Stimulated activated CD4-positive, alpha-beta T cell treated with anti-CD3 and anti-CD28 coated beads, Interleukin-15, amount 100 ng/mL, for 24 hours (primary cell): ENCODE results near the gene OXER1.
"Not testable (repeated sequence)": the region's sequence is repeated elsewhere in the genome, so short reads cannot be mapped to it uniquely, and the experiment has no call there.

Experiments used
- DNase-seq: peaks from one replicate; pipeline ENCODE4 v3.0.0-alpha.2; 2020

The OXER1 gene

DNA sequence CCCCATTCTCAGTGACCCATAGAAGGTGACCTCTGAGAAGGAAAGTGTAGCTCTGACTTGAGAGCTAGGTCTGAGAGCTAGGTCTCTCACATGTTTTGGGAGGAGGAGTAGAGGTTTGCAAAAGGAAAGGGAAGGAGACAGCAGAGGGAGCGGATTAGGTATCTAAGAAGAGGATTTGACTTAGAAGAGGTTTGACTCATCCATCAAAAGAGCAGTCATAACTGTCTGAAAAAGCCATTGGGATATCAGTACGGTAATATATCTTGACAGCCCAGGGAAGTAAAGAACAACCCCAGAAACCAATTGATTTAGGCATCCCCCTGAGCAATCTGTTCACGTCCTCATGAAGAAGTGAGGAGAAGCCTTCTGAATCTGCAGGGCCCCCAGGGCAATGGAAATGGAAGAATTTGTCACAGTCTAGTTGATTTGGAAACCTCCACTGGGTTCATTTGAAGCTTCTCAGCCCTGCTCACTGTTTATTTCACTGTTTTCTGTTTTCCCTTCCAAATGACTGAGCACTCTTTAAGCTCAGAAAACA is 19.3 kb downstream of the OXER1 start:
- DNase-seq, result no peak

- DNase-seq, result no peak
Observed at GRCh38 chr2:42743659-42743990, 20.3 kb downstream of the OXER1 start.

GRCh38 chr2:42742740-42743658 is 20.9 kb downstream of the OXER1 start:
- DNase-seq, result no peak

DNA sequence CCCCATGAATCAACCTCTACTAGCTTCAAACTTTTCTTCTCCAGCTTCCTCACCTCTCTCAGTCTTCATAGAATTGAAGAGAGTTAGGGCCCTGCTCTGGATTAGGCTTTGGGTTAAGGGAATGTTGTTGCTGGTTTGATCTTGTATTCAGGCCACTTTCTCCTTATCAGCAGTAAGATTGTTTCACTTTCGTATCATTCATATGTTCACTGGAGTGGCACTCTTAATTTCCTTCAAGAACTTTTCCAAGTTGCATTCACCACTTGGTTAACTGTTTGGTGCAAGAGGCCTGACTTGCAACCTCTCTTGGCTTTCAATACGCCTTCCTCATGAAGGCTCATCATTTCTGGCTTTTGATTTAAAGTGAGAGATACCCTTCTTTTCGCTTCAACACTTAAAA is 22.8 kb downstream of the OXER1 start:
- no peak for DNase-seq

DNA sequence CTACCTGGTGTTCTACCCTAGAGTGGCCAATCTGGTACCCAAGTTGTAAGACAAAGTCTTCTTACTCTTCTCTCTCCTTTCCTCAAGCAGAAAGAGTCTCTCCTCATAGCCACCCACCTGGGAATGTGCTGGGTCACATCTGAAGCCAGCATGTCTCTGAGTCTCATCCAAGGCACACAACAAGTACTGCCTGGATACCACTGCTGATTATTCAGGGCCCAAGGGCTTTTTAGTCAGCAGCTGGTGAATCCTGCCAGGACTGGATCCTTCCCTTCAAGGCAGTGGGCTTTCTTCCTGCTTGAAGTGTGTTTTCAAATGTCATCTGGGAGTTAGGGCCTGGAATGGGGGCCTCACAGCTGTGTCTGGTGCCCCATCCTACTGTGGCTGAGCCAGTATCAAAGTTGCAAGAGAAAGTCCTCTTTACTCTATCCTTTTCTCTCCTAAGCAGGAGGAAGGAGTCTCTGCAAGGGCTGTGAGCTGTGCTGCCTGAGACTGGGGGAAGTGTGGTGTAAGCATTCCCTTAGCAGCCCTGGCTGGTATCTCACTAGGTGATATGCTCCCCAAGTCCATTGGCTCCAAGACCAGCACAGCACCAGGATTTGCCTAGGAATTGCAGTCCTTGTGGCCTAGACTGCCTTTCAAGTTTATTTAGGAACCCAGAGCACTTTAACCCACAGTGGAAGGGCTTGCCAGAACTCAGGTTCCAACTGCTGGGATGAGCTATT is 27.2 kb downstream of the OXER1 start:
- no peak for DNase-seq

GRCh38 chr2:42733852-42734251 is 30.1 kb downstream of the OXER1 start:
- DNase-seq, result no peak

DNA sequence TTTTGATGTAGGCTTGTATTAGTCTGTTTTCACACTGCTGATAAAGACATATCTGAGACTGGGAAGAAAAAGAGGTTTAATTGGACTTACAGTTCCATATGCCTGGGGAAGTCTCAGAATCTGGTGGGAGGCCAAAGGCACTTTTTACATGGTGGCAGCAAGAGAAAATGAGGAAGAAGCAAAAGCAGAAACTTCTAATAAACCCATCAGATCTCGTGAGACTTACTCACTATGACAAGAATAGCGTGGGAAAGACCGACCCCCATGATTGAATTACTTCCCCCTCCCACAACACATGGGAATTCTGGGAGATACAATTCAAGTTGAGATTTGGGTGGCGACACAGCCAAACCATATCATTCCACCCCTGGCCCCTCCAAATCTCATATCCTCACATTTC is 32.6 kb downstream of the OXER1 start:
- DNase-seq, result not testable (repeated sequence)

- no peak for DNase-seq
Observed at GRCh38 chr2:42726680-42727079, 37.3 kb downstream of the OXER1 start.

DNA sequence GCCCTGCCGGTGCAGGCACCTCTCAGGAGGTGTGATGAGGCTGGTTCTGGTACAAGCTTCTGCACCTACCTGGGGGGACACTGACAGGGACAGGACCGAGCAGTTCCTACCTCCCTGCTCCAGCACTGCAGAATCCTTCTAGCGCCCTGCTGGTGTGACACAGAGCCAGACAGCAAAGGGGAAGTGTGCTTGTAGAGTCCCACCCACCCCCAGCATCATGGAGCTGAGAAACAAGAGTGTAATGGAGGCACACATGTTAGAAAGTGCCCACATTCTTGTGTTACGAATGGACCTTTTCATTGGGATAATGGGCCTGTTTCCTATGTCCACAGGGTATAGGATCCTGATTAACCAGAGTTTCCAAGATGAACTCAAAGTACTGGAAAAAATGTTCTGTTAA is 38.3 kb downstream of the OXER1 start:
- no peak for DNase-seq

- no peak for DNase-seq
Observed at GRCh38 chr2:42724886-42725285, 39.0 kb downstream of the OXER1 start.

DNA sequence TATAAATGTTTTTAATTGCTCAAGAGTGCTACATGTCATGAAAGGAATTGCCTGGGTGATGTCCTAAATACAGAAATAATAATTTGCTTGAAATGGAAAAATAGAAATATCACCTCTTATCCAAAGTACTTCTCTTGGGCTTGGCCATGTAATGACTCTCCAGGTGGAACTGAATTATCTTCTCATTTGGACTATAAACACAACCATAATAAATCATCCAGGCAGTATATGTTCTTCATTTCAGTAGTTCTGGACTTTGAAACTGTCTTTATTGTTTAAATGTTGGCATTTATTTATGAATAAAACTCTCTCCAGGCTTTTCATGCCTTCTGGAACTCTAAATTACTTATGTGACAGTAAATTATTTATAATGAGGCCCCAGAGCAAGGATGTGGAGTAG is 40.5 kb downstream of the OXER1 start:
- no peak for DNase-seq

DNA sequence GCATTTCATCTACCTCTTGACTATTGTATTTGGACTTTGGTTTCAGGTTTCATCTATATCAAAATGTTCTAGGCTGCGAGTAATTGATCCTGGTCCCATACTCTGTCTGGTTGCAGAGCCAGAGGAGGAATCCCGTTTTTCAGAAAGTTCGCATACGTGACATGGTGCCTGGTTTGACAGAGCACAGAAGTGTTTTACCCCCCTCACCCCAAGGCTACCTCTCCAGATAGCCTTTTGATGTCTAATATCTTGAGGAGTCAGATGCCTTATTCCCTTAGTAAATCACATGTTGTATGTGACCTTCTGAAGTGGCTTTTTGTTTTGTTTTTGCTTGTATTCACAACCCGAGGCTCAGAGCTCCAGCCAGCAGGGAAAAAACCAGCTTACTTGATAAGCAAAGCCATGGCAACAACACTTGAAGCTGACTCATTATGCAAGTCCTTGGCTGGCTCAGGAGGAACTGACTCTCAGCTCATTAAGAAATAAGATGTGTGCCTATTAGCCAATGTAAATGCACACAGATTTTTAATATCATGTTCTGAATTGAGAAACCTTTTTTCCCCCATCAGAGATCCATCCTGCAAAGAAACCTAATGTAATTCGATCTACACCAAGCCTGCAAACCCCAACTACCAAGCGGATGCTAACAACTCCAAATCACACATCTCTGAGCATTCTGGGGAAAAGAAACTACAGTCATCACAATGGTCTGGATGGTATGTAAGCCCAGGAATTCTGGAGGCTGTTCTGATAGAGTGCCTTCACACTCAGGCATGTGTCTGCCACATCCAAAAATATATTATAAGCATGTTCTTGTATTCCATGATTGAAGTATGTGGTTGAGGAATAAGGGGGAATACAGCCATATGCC is 41.4 kb downstream of the OXER1 start:
- peak; percentile 34 for DNase-seq

- DNase-seq, result no peak
Observed at GRCh38 chr2:42721898-42722297, 42.0 kb downstream of the OXER1 start.

DNA sequence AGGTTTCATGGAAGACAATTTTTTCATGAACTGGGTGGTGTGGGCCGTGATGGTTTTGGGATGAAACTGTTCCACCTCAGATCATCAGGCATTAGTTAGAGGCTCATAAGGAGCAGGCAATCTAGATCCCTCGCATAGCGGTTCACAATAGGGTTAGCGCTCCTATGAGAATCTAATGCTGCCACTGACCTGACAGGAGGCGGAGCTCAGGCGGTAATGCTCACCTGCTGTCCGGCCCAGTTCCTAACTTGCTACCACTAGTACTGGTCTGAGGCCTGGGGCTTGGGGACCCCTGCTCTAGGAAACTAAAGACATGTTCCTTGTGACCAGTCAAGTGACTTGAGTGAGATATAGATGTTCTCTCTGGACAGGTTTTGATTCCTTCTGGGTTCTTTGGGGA is 49.2 kb downstream of the OXER1 start:
- no peak for DNase-seq

DNA sequence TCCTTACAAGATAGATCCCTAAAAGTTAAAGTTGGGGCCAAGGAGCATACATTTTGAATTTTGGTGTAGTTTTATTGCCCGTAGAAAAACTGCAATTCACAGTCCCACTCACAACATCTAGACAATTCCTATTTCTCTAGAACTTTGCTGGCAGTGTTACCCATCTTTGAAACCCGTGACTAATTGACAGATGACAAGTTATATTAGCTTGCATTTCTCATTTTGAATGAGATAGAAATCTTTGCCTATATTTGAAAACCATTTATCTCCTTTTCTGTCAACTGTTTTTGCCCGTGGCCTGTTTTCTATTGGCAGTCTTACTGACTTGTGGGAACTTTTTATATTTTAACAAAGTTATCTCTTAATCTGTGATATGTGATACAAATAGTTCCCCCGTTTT is 50.0 kb downstream of the OXER1 start:
- no peak for DNase-seq

DNA sequence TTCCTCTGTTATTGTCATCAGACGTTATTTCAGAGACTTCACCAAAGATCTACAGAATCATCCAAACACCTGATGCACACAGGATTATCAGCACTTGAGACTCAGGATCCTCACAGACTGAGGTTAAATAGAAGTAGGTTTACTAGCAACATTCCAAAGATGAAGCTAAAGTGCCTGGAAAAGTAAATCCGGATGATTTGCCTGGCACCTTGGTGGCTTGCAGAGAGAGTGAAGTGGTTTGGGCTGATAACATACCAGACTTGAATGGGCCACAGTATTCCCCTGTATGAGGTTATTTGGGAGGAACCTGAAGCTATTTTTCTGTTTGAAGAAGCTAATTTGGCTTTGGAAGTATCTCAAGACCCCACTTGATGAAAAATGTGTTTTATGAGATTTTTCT is 51.0 kb downstream of the OXER1 start:
- DNase-seq, result no peak
